A549 (cell line): ENCODE results near the gene SPEN.

Experiments
- EHF ChIP-seq: fragments of 250-450 bp; sonication (Bioruptor Pico); IDR thresholded peaks from 2 replicates; pipeline ENCODE4 v1.5.0; 2020; ENCODE audit warnings: mild to moderate bottlenecking
- EP300 ChIP-seq, 2 experiments: fragments of >200 bp; sonication (Bioruptor Twin); formaldehyde crosslinking; IDR thresholded peaks; 2 replicates in 1 of 2; 3 replicates in 1 of 2; pipeline ENCODE4 v1.6.1; 2016 to 2017
- MAFK ChIP-seq: fragments of 450-650 bp; IDR thresholded peaks from 2 replicates; pipeline ENCODE4 v1.6.1; 2014; ENCODE audit not compliant: partially characterized antibody
- TF ChIP-seq, protein P1 (sequence below): fragments of >200 bp; sonication (Bioruptor Twin); formaldehyde crosslinking; IDR thresholded peaks from 3 replicates; pipeline ENCODE4 v1.5.1; 2016
- TF ChIP-seq, protein P2 (sequence below): IDR thresholded peaks from 2 replicates; pipeline ENCODE4 v1.6.1; 2012

DNA sequence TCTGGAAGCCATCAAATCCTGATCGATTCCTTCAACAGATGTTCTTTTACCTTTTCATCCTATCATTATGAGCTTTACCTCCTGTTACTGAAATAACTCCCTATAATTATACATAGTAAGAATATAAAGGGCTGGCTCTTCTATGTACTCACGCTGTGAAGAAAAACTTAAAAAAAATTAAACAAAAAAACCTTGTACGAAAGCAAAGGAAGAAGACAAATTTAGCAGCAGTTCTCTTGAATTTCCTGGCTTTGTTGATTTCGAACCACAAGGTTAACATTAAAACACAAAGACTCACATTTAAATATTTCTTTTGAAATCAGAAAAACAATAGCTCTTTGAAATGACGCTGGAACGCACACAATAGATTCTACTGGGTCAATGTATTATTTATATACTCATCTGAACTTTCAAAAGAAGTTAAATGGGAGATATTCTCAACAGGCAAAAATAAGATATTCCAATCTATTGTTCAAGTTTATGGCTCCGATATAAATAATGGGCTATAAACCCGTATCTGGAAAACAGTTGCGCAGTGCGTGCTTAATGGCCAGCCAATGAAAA, 13.6 kb upstream of the SPEN start:
- TF ChIP-seq, protein P1, sequence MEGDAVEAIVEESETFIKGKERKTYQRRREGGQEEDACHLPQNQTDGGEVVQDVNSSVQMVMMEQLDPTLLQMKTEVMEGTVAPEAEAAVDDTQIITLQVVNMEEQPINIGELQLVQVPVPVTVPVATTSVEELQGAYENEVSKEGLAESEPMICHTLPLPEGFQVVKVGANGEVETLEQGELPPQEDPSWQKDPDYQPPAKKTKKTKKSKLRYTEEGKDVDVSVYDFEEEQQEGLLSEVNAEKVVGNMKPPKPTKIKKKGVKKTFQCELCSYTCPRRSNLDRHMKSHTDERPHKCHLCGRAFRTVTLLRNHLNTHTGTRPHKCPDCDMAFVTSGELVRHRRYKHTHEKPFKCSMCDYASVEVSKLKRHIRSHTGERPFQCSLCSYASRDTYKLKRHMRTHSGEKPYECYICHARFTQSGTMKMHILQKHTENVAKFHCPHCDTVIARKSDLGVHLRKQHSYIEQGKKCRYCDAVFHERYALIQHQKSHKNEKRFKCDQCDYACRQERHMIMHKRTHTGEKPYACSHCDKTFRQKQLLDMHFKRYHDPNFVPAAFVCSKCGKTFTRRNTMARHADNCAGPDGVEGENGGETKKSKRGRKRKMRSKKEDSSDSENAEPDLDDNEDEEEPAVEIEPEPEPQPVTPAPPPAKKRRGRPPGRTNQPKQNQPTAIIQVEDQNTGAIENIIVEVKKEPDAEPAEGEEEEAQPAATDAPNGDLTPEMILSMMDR = no peak
- TF ChIP-seq EP300 (IDR thresholded peaks at IDR 0.05) (no peak), MAFK (no peak), EHF (CRISPR knock-in tag) (no peak)
- TF ChIP-seq, protein P2, sequence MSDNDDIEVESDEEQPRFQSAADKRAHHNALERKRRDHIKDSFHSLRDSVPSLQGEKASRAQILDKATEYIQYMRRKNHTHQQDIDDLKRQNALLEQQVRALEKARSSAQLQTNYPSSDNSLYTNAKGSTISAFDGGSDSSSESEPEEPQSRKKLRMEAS = no peak
